Rectal smooth muscle tissue (tissue), 1 donor: ENCODE data around the gene CFAP53.
"Not testable (repeated sequence)": the region's sequence is repeated elsewhere in the genome, so short reads cannot be mapped to it uniquely, and the experiment has no call there.

Experiments used
- H3K27ac ChIP-seq: one replicate; pipeline ENCODE4 v1.7.0; 2013; ENCODE audit warnings: low read depth, low read length, inconsistent platforms
- H3K27me3 ChIP-seq: one replicate; pipeline ENCODE4 v1.7.0; 2013; ENCODE audit warnings: low read length; ENCODE audit not compliant: control insufficient read depth, insufficient read depth
- H3K36me3 ChIP-seq: one replicate; pipeline ENCODE4 v1.7.0; 2013; ENCODE audit warnings: low read length; ENCODE audit not compliant: control insufficient read depth, insufficient read depth
- H3K4me1 ChIP-seq: one replicate; pipeline ENCODE4 v1.7.0; 2013; ENCODE audit warnings: low read length; ENCODE audit not compliant: control insufficient read depth, insufficient read depth
- H3K4me3 ChIP-seq: one replicate; pipeline ENCODE4 v1.7.0; 2013; ENCODE audit warnings: low read length
- H3K9ac ChIP-seq: one replicate; pipeline ENCODE4 v1.7.0; 2013; ENCODE audit warnings: low read length

The CFAP53 gene

GRCh38 chr18:50299626-50300388 lies 33.5 kb upstream of the CFAP53 start:
- Histone ChIP-seq H3K9ac (no peak overlapping the region), H3K27ac (no peak overlapping the region), H3K36me3 (no peaks in the 10 kb centered on the region), H3K27me3 (peaks cover 2% of the 10 kb centered on the region), H3K4me1 (no peaks in the 10 kb centered on the region), H3K4me3 (no peak overlapping the region)

DNA sequence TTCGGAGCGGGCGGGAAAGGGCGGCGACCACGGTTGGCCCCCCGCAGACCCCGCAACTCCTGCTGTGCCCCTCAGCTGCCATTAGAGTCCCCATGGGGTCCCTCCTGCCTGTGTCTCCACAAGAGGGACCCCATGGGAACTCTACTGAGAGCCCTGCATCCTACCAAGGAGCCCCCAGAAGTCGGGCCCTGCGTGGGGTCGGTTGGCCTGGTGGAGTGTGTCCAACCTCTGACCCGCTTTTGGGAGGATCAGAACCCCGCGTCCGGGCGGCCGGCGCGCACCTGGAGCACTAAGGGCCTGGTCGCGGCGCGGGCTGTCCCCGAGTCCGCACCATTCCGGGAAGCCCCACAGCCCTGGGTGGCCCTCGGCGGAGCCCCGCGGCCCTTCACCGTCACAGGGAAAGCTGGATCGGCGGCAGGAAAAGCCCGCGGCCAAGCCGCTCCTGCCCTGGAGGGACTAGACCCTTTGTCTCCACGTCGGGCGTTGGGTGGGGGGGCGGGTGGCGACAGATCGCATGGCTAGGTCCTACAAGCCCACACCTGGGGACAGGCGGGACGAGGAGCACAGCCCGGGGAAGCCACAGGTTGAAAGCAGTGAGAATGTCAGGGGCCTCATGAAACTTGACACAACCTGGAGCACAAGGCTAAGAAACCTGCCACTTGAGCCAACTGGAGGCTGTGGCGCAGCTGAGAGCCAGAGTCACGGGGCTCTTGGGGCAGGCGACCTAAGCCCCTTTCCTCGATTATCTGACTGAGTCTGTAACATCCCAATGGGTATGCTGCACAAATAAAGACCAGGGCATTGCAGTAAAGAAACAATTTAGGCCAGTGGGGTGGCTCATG lies 32.4 kb upstream of the CFAP53 start:
- H3K4me3 ChIP-seq = peak overlapping the region; percentile 45
- H3K27ac ChIP-seq = no peak overlapping the region
- H3K36me3 ChIP-seq = no peaks in the 10 kb centered on the region
- H3K9ac ChIP-seq = no peak overlapping the region
- H3K27me3 ChIP-seq = peaks cover 2% of the 10 kb centered on the region
- no peaks in the 10 kb centered on the region for H3K4me1 ChIP-seq

DNA sequence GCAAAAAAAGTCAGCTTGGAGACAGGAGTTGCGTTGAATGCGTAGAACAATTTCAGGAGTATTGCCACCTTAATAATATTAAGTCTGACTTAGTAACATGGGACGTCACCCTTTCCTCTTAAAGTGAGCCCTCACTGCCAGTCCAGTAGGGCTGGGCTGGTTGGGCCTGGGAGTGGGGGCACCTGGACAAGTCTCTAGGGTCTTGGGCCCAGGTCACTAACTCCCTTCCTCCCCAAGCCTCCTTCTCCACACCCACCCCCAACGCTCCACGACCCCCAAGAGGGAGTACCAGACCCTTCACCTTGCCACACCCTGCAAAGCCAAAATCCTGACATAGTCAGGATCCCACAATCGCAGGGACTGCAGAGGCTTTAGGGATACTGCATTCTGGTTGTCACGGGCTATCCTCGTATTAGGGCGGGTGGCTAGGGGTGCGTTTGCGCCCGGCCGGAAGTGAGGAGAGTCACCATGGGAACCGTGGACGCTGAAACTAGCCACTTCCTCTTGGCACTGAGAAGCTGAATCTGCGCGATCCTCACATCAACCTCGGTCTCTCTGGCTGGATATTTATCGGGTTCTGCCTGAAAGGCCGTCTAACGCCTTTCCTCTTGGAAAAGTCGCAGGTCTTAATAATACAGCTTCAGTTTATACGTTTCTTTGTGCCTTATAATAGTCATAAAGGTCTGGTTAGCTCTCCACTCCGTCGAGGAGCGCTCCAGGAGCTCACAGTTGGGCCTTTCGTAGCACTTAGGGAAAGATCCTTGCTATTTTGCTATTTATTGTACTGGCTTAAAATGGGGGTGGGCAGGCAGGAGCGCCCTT lies 31.5 kb upstream of the CFAP53 start:
- peaks cover 2% of the 10 kb centered on the region for H3K27me3 ChIP-seq
- H3K27ac ChIP-seq = no peak overlapping the region
- H3K4me3 ChIP-seq = peak overlapping the region; percentile 45
- no peaks in the 10 kb centered on the region for H3K36me3 ChIP-seq
- no peak overlapping the region for H3K9ac ChIP-seq
- H3K4me1 ChIP-seq = no peaks in the 10 kb centered on the region

- Histone ChIP-seq H3K27ac (no peak overlapping the region), H3K27me3 (no peaks in the 10 kb centered on the region), H3K4me1 (no peaks in the 10 kb centered on the region), H3K4me3 (no peak overlapping the region), H3K9ac (no peak overlapping the region), H3K36me3 (no peaks in the 10 kb centered on the region)
Measured at GRCh38 chr18:50293039-50293438, 26.7 kb upstream of the CFAP53 start.

DNA sequence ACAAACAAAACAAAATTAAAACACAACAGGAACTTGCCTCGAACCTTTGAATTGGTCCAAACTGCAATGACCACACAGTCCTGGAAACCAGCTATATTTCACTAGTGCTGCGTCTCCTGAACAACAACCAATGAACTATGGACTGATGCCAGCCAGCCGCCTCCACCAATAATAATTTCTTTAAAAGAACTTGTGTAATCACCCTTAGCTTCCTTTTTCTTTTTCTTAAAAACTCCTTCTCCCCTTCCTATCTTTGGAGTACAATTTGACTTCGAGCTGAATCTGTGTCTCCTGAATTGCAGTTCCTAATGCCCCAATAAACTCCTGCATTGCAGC lies 22.8 kb upstream of the CFAP53 start:
- Histone ChIP-seq H3K27ac (no peak overlapping the region), H3K4me3 (no peak overlapping the region), H3K4me1 (no peaks in the 10 kb centered on the region)

GRCh38 chr18:50288348-50289107 lies 22.2 kb upstream of the CFAP53 start:
- H3K27ac ChIP-seq = peak overlapping the region; percentile 82
- H3K4me3 ChIP-seq = peak overlapping the region; percentile 98
- H3K36me3 ChIP-seq = peaks cover 14% of the 10 kb centered on the region
- peak overlapping the region; percentile 86 for H3K9ac ChIP-seq
- not testable (repeated sequence) for H3K4me1 ChIP-seq, H3K27me3 ChIP-seq

More for the DNA sequence above, 22.8 kb upstream of the CFAP53 start:
- H3K27me3 ChIP-seq = no peaks in the 10 kb centered on the region
- no peak overlapping the region for H3K9ac ChIP-seq
- peaks cover 9% of the 10 kb centered on the region for H3K36me3 ChIP-seq

DNA sequence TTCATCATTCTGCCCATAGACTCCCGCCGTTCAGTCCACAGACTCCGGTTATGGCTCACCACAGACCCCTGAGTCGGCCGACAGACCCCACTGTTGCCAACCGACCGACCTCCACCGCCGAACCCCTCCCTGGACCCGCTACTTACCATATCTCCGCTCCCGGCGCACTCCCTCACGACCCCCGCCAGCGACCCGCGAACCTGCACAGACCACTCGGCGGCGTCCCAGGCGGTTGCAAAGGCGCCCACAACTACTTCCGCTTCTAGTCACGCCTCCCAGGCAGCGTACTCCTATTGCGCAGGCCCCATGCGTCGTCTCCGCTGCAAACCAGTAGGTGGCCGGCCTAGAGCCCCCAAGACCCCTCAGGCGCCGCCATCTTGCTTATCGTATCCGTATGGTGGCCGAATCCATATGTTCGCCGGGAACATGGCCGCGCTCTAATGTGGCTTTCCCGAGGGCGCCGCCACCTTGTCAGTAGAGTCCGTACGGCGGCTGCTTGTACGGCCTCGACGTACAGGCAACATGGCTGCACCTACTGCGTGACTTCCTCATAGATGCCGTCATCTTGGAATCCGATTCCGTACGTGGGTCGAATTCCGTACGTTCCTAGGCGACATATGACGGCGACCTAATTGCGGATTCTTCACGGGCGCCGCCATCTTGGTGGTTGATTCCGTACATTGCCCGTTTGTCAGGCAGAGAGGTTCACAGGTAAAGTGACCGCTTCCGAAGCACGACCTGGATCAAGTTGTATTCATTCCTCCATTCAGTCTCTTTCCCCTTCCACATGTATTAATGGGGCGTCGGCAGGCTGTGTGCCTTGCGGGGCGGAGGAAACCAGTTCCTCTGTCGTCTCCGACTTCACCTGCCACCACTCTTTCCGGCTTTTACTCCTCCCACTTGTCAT lies 21.4 kb upstream of the CFAP53 start, which contains the start of gene CXXC1:
Gene CXXC1 (minus strand): TSS at position 252 of the 907 bp plus-strand sequence. CDS start 103 bp downstream, at position 149.
- H3K4me1 ChIP-seq = no peaks in the 10 kb centered on the region
- peaks cover 15% of the 10 kb centered on the region for H3K36me3 ChIP-seq
- peak within 1 kb of the TSS; percentile 82 for H3K27ac ChIP-seq
- peak within 1 kb of the TSS; percentile 86 for H3K9ac ChIP-seq
- H3K4me3 ChIP-seq = peak within 1 kb of the TSS; percentile 98
- no peaks in the 10 kb centered on the region for H3K27me3 ChIP-seq

- Histone ChIP-seq H3K27ac (peak overlapping the region; percentile 73), H3K27me3 (no peaks in the 10 kb centered on the region), H3K36me3 (peaks cover 15% of the 10 kb centered on the region), H3K4me1 (peaks cover under 1% of the 10 kb centered on the region), H3K9ac (peak overlapping the region; percentile 67), H3K4me3 (peak overlapping the region; percentile 98)
Measured at GRCh38 chr18:50287028-50287440, 20.7 kb upstream of the CFAP53 start.

GRCh38 chr18:50286391-50287027 lies 20.2 kb upstream of the CFAP53 start:
- Histone ChIP-seq H3K36me3 (peaks cover 15% of the 10 kb centered on the region), H3K9ac (no peak overlapping the region), H3K4me1 (peaks cover 2% of the 10 kb centered on the region), H3K27ac (peak overlapping the region; percentile 73), H3K27me3 (no peaks in the 10 kb centered on the region), H3K4me3 (peak overlapping the region; percentile 98)

GRCh38 chr18:50285631-50286321 lies 19.5 kb upstream of the CFAP53 start:
- Histone ChIP-seq H3K4me3 (no peak overlapping the region), H3K9ac (no peak overlapping the region), H3K27ac (no peak overlapping the region), H3K36me3 (peaks cover 15% of the 10 kb centered on the region), H3K4me1 (peaks cover 3% of the 10 kb centered on the region), H3K27me3 (no peaks in the 10 kb centered on the region)
